NCI-H510A (cell line): ENCODE results near the gene EBF3.
"Not testable (repeated sequence)": the region's sequence is repeated elsewhere in the genome, so short reads cannot be mapped to it uniquely, and the experiment has no call there.

Source experiments
- DNase-seq: peaks from one replicate; lab custom pipeline; 2025; lab: John Stamatoyannopoulos, UW

The EBF3 gene

GRCh38 chr10:129927351-129928120 is 36.5 kb downstream of the EBF3 start:
- DNase-seq = no peak

GRCh38 chr10:129926066-129927055 is 37.7 kb downstream of the EBF3 start:
- DNase-seq = no peak

DNA sequence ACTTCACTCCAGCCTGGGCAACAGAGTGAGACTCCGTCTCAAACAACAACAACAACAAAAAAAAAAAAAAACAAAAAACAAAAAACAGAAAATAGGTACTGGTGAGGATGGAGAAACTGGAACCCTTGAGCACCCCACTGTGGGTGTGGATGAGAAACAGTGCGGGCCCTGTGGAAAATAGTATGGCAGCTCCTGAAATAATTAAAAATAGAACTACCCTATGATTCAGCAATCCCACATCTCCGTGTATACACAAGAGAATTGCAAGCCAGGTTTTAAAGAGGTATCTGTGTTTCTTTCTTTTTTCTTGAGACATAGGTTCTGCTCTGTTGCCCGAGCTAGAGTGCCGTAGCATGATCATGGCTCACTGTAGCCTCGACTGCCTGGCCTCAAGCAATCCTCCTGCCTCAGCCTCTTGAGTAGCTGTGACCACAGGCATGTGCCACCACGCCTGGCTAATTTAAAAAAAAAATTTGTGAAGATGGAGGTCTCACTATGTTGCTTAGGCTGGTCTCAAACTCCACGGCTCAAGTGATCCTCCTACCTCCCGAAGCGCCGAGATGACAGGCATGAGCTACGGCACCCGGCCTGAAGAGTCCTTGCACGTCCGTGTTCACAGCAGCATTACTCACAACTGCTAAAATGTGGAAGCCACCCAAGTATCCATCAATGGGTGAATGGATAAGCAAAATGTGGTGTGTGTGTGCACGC is 39.5 kb downstream of the EBF3 start:
- no peak for DNase-seq

DNA sequence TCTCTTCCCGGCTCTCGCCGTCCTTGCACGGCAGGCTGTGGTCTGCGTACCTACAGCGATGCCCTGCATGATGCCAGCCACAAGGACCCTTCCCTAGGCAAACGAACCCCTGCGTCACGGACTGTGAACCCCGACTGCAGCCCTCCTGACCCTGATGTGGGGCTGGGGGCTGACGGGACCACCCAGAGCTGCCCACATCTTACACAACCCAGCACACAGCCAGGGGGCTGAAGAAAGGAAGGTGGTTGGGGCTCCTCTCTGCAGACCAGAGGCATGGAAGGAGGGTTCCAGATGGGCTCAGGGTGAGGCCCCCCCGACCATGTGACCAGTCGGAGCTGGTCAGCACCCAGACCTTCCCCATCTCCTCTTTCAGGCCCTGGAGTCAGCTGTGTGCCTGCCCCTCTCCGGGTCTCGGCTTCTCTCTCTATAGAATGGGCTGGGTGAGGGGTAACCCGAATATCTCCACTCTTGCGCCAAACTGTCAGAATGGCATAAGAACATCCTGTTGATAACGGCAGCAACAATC is 41.4 kb downstream of the EBF3 start:
- DNase-seq = no peak

GRCh38 chr10:129921801-129922597 is 42.1 kb downstream of the EBF3 start:
- DNase-seq = no peak

DNA sequence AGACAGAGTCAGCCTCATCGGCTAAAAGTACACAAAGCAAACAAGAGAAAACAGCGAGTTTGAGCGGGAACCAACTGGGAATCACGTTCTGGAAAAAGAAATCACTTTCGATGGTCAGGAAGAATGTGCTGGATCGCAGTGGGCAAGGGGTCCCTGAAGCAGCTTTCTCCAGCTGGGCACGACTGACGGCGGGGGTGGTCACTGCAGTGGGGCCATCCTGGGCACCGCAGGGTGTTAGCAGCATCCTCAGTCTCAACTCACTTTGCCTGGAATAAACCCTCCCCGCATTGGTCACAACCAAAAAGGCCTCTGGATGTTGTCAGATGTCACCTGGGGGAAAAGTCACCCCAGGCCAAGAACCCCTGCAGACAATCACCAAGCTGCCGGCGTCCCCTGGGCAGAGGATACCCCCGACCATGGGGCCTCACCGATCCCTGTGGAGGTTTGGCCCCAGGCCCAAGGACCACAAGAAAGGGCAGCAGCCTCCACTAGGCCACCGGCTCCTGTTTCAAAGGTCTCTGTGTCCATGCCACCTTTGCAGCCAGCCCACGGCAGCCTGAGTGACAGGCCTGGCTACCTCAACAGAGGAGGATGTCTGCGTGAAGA is 42.9 kb downstream of the EBF3 start:
- DNase-seq = no peak

DNA sequence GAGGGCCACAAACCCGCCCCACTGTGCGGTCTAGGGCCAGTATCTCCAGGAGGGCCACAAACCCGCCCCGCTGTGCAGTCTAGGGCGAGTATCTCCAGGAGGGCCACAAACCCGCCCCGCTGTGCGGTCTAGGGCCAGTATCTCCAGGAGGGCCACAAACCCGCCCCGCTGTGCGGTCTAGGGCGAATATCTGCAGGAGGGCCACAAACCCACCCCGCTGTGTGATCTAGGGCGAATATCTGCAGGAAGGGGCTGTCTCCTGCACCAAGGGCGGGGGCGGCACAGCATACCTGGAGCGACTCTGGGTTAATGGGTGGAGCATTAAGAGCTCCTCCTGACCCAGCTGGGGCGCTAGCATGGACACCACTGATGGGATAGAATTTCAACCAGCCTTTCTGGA is 43.9 kb downstream of the EBF3 start:
- not testable (repeated sequence) for DNase-seq

GRCh38 chr10:129919358-129919757 is 44.7 kb downstream of the EBF3 start:
- DNase-seq = no peak

DNA sequence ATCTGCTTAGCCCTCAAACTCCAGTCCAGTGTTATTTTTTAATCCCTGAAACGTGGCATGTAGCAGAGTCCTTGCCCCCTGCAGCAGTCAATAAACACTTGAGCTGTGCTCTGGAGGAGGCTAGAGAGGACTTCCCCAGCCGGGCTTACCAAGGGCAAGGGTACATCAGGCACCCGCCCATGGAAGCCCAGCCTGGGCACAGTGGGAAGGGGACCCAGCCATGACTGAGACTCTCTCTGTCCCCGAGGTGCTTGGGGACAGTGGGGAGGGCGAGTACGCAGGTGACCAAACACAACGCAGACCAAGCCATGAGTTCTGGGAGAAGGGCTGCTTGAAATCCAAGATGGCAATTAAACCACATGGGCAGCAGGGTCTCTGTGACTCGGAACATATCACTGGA is 45.2 kb downstream of the EBF3 start:
- no peak for DNase-seq

- no peak for DNase-seq
Observed at GRCh38 chr10:129918401-129918800, 45.7 kb downstream of the EBF3 start.

- no peak for DNase-seq
Observed at GRCh38 chr10:129917936-129918335, 46.1 kb downstream of the EBF3 start.

DNA sequence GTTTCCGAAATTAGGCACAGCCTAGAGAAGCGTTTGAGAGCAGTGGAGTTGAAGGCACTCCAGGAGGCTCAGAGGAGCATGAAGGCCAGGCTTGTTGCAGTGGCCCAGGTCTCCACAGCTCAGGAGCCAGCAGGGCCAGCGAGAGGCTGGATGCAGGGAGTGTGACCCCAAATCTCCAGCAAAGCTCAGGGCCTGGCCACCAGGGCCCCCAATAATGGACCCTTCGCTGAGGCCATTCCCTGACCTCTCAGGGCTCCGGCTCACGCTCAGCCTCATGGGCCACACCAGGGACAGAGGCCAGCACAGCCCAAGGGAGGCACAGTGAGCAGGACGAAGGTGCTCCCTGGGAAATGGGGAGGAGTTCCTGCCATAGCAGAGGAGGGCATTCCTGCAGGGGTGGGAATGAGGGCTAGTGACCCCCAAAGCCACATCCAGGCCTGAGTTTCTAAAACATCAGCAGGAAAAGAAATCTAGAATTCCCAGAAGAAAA is 47.5 kb downstream of the EBF3 start:
- no peak for DNase-seq

DNA sequence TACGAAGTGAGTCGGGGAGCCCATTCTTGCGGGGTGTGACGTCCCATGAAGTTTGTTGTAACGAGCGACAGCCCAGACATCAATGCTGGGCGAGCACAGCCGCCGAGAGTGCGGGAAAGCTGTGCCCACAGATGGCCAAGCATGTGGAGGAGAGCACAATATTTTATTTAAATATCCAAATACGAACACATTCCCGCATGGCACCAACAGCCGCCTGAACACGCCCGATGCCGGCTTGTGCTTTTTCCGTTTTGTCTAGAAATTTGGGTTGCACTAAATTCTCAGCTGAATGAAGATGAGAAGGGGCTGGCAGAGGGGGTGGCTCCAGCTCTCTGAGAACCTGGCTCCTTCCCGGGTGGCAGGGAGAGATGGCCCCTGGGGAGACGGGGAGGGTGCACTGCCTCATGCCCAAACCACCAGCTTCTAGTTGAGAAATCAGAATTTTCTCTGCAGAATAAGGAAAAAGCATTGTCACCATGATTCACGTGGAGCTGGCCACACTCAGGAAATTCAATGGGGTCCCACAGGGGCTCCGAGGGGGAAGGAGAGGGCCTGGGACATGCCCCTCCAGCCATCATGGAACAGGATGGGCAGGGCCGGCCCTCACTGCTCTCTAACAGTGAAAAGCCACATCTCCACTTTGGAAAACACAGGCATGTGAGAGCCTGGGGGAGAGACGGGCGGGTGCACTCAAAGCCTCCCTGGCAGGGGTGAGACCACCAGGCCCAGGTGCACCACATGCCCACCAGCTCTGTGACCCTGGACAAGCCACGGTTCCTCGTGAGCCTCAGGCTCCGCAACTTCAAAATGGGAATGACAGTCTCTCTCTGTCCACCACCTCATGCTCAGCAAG is 48.3 kb downstream of the EBF3 start:
- no peak for DNase-seq

- no peak for DNase-seq
Observed at GRCh38 chr10:129914960-129915359, 49.1 kb downstream of the EBF3 start.

DNA sequence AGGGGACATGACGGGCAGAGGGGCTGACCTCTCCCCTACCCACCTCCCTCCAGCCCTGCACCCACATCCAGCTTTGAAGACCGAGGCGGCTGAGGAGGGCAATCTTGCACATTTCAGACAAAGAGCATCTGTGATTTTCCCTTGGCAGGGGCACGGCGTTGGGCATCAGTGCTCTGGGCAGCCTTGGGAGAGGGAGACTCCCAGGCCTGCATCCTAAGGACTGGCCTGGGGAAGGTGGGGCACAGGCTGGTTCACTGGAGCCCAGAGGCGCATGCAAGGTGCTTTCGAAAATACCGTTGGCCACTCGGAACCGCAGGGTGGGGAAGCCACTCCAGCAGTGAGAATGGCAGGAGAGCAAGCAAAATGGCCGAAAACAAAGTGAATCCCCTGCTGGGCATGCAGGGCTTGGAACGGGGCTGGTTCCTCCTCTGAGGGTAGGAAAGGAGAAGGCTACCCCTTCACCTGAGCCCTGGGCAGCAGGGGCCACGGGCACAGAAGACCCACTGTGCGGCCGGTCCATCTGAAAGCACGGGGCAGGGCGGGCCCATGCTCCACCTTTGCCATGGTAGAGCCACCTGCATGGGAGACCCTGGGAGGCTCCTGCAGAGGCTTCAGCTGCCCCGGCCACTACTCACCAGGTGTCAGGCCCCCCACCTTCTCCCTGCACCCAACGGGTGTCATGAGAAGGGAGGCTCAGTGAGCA is 49.8 kb downstream of the EBF3 start:
- DNase-seq = no peak

DNA sequence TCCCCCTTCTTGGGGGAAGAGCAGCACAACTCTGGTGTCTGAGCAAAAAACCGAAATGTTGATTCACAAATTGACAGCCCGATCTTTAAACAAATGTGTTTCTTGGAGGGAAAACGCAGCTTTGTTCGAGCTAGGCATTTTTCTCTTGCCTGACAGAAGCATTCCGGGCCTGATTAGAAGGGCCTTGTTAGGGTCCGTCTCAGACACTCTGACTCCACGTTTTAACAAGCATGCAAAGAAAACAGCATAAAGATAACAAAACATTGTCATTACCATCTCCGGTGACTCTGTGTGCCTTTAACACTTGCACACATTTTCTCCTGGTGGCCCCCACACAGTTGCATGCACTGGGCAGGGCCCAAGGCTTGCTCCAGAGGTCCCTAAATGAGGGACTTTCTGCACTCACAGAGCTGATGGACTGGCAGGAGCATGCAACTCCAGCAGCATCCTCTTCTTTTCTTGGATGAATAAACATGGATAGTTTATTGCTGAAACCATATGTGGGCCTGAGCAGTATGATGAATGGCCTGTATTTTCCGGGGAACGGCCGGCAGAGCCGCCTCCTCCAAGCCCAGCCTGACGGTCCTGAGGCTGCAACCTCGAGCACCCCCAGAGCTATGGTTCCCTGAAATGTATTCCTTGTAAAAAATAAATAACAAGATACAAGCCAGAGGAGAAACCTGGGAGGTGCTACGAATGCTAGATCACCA is 50.9 kb downstream of the EBF3 start:
- no peak for DNase-seq

DNA sequence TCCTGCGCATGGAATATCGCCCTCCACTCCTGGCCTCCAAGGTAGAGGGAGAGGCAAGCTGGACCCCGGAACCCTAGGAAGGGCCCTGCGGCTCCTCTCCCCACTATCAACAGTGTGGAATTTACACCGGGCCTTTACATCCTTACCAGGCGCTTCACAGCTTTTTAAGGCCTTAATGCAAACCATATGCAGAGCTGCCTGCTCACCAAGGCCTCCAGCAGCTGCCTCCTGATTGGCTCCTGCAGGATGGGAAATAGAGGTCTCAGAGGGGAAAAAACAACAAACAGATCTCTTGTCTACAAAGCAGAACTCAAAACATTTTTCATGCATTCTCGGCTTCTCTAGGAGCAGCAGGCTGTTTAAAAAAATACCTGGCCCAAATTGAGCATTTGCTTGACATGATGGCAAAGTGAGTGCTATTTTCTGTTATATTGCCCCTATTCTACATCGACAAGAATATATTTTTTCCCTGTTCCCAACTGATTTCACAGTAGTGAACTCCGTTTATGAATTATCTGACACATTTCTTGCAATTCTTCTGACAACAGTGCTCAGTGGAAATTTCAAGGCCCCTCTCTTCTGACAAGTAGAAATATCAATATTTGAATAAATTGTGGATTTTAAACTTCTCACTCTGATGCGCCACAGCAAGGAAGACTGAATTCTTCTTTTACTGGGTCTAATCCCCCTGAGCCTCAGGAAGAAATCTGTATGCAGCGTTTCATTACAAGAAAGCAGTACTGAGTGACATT is 51.7 kb downstream of the EBF3 start:
- no peak for DNase-seq
